ENCODE results near the gene CAPN15. TPM values are rescaled to one million over a fixed set of nuclear protein-coding genes. Genes with fewer than 3 reads are reported as not detected.

Gene CAPN15
- total RNA-seq, 4 donors from 2014 or later: 21.8 to 42.7 (median 29.2) TPM

DNA sequence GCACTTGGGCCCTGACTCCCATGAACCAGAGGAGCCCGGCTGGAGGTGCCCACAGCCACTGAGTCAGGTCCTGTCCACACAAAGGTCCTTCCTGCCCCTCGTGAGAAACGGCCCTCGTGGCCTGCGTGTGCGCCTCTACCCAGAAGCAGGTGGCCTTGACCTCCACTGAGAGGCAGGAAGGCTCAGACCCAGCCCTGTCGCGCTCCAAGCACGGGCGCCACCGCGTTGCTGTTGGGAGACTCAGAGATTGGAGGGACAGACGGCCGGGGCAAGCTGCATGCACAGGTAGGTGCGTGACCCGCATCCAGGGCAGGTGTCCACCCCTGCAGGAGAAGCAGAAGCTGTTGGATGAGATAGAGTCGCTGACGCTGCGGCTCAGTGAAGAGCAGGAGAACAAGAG, 8.1 kb upstream of the CAPN15 start:
- peaks cover 0 to 74% of the 10 kb centered on the region in 2 donors for H3K36me3 ChIP-seq
- WGBS, 2 donors (ENCODE audit: low coverage in 1 of 2): 100% methylated on average over 7 of the region's 19 CpGs; no CpG with 5 or more reads in 1 of the 2 donors
- no peak for ATAC-seq
- TF ChIP-seq, protein P1, sequence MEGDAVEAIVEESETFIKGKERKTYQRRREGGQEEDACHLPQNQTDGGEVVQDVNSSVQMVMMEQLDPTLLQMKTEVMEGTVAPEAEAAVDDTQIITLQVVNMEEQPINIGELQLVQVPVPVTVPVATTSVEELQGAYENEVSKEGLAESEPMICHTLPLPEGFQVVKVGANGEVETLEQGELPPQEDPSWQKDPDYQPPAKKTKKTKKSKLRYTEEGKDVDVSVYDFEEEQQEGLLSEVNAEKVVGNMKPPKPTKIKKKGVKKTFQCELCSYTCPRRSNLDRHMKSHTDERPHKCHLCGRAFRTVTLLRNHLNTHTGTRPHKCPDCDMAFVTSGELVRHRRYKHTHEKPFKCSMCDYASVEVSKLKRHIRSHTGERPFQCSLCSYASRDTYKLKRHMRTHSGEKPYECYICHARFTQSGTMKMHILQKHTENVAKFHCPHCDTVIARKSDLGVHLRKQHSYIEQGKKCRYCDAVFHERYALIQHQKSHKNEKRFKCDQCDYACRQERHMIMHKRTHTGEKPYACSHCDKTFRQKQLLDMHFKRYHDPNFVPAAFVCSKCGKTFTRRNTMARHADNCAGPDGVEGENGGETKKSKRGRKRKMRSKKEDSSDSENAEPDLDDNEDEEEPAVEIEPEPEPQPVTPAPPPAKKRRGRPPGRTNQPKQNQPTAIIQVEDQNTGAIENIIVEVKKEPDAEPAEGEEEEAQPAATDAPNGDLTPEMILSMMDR (IDR thresholded peaks at IDR 0.05): no peak
- no peak for TF ChIP-seq EP300 (IDR thresholded peaks at IDR 0.05)
- no peaks in the 10 kb centered on the region for H3K27me3 ChIP-seq
- H3K27ac ChIP-seq: no peak overlapping the region
- no peak overlapping the region for H3K4me3 ChIP-seq
- peaks cover 0 to 8% (median 0%) of the 10 kb centered on the region in 3 donors for H3K4me1 ChIP-seq
- H3K9me3 ChIP-seq: no peaks in the 10 kb centered on the region

- Histone ChIP-seq H3K4me1 (peaks cover 0 to 14% (median 0%) of the 10 kb centered on the region in 3 donors), H3K9me3 (no peaks in the 10 kb centered on the region), H3K4me3 (no peak overlapping the region), H3K27ac (no peak overlapping the region), H3K36me3 (peaks cover 0 to 68% of the 10 kb centered on the region in 2 donors), H3K27me3 (no peaks in the 10 kb centered on the region)
- ATAC-seq: no peak
- 90% methylated on average over 2 of the region's 35 CpGs; no CpG with 5 or more reads in 1 of the 2 donors for WGBS, 2 donors (ENCODE audit: low coverage in 1 of 2)
- no peak for TF ChIP-seq POLR2AphosphoS5 (IDR thresholded peaks at IDR 0.05)
- no peak for TF ChIP-seq POLR2A (IDR thresholded peaks at IDR 0.05)
- TF ChIP-seq, protein P1 (IDR thresholded peaks at IDR 0.05): no peak
- TF ChIP-seq EP300 (IDR thresholded peaks at IDR 0.05): no peak
Measured at GRCh38 chr16:519841-520687, 7.4 kb upstream of the CAPN15 start.

- no peak for TF ChIP-seq POLR2AphosphoS5 (IDR thresholded peaks at IDR 0.05)
- no peak for TF ChIP-seq POLR2A (IDR thresholded peaks at IDR 0.05)
- no peak for TF ChIP-seq EP300 (IDR thresholded peaks at IDR 0.05)
- TF ChIP-seq, protein P1 (IDR thresholded peaks at IDR 0.05): no peak
- H3K9me3 ChIP-seq: no peaks in the 10 kb centered on the region
- H3K27me3 ChIP-seq: no peaks in the 10 kb centered on the region
- H3K4me1 ChIP-seq: peaks cover 0 to 22% (median 6%) of the 10 kb centered on the region in 3 donors
- peaks cover 0 to 60% of the 10 kb centered on the region in 2 donors for H3K36me3 ChIP-seq
- 45% methylated on average over 2 of the region's 13 CpGs; no CpG with 5 or more reads in 1 of the 2 donors for WGBS, 2 donors (ENCODE audit: low coverage in 1 of 2)
- no peak for ATAC-seq
- no peak overlapping the region for H3K4me3 ChIP-seq
- H3K27ac ChIP-seq: no peak overlapping the region
Measured at GRCh38 chr16:520847-521246, 6.7 kb upstream of the CAPN15 start.

DNA sequence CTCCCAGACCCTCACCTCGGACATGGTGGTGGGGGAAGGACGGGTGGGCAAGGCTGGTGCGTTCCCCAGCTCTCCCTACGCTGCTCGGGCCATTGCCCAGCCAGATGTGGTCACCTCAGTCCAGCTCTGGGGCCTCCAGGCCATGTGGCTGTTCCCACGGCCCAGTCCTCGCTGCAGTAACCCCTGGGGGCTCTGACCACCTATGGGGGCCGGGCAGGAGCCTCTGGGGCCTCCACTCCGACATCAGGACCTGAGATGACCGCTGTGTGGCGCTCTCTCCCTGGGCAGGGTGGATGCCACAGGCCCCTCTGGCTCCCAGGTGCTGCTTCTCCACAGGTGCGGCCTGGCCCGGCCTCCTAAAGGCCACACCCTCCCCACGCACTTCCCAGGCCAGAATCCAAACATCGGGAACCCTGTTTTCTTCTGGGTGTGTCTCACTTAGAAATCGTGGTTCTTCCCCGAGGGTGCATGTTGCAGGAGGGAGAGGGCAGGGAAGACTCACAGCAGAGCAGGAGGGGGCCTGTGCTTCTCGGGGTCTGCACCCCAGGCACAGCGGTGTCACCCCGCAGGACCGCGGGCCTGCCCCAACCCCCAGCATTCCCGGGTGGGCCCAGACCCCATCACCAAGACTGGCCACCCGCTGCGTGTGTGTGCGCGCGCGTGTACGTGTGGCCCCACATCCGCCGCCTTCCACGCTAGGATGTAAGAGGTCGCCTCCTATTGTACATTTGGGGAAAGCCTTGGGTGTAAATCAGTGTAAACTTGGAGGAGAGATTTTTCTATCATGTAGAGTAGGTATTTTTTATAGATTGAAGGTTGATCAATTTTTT, 5.9 kb upstream of the CAPN15 start:
- WGBS, 2 donors (ENCODE audit: low coverage in 1 of 2): 70 to 90% methylated on average over 2 to 4 of the region's 34 CpGs
- TF ChIP-seq, protein P1 (IDR thresholded peaks at IDR 0.05): no peak
- TF ChIP-seq POLR2A (IDR thresholded peaks at IDR 0.05) (no peak), EP300 (IDR thresholded peaks at IDR 0.05) (no peak), POLR2AphosphoS5 (IDR thresholded peaks at IDR 0.05) (no peak)

More for the DNA sequence above, 5.9 kb upstream of the CAPN15 start:
- no peak for ATAC-seq
- Histone ChIP-seq H3K27ac (no peak overlapping the region), H3K9me3 (no peaks in the 10 kb centered on the region), H3K27me3 (no peaks in the 10 kb centered on the region), H3K4me3 (no peak overlapping the region), H3K36me3 (peaks cover 0 to 52% of the 10 kb centered on the region in 2 donors), H3K4me1 (peaks cover 3 to 29% (median 13%) of the 10 kb centered on the region in 3 donors)

Measured in gastroesophageal sphincter (tissue), 4 donors.